ENCODE measurements around the gene ATP2B2. TPM values are rescaled to one million over a fixed set of nuclear protein-coding genes. Genes with fewer than 3 reads are reported as not detected.

Gene ATP2B2
- polyA plus RNA-seq, 1 donor, result 6.6 TPM

DNA sequence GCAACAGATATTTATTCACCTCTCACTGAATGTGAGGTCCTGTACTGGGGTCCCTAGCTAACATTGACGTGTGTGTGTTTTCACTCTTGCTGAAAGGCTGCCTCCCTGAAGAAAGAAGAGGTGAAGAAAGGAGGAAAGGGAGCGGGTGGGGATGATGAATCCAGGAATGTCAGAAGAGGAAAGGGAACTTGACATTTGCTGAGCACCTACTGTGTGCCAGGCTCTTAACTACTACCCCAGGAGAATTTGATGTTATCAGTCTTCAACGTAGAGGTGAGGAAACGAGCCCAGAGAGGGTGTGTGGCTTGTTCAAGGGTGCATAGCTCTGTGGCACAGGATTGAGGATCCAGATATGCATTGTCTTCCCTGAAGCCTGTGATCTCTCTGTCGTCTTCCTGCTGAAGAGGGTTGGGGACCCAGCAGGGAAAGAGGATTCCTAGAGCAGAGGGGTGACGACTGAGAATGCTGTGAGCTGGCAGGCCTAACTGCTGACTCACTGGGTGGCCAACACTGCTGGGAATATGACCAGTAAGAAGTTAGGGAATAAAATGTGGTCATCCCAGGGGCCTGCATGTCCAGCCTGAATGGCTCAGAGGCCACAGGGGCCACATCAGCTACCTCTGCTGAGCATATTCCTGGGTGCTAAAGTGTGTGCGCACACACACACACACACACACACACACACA is 6.6 kb upstream of the ATP2B2 start:
- DNase-seq (ENCODE audit: low read depth), result no peak

DNA sequence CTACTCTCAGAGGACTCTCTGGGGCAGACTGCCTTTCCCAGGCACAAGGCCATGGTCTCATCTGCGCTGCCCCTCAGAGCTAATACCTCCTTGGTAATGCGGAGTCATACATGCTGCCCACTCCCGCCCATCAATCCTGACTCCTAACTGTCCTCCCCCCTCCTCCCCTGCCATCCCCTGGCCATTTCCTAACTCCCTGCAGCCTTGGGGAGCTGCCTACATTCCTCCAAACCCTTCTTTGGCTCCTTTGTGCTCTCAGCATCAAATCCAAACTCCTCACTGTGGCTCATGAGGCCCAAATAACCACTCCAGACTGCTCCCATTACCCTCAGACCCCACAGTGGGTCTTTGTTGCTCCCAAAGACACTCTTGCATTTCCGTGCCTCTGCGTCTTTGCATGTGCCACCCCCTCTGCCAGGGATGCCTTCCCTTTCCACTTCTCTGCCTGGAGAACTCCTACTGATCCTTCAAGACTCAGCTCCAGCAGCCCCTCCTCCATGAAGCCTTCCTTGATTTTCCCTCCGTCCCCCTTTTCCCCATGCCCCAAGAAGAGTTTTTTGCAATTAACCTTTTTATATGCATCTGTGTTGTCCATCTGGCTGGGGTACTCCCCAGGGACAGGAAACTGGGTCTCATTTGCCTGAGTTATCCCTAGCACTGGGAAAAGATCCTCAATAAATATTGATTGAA is 5.5 kb upstream of the ATP2B2 start:
- no peak for DNase-seq (ENCODE audit: low read depth)

DNA sequence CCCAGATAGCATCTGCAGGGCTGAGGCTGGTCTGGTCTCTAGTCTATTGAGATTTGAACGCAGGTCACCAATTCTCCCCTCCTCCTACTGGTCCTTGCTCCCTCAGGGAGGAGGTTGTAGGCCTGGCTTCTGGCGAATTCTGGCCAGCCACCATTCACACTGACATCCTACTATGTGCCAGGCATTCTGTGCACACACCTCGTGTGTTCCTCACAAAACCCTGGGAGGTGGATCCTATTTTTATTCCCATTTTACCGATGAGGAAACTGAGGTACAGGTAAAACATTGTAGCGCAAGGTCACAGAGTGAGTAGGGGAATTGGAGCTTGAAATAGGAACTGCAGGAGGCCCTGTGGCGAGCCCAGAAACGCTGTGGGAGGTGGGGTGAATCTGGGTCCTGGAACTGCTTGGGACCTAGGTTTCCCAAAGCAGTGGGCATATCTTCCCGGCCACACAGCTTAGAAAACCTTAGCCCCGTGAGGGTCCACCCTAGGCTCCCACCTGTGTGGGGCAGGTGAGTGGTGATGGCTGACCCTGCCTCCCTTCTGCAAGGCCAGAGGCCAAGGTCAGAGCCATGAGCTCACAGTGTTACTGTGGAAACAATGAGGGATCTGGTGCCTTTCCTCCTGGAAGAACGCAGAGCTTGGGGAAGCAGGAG is 4.8 kb upstream of the ATP2B2 start:
- no peak for DNase-seq (ENCODE audit: low read depth)

DNA sequence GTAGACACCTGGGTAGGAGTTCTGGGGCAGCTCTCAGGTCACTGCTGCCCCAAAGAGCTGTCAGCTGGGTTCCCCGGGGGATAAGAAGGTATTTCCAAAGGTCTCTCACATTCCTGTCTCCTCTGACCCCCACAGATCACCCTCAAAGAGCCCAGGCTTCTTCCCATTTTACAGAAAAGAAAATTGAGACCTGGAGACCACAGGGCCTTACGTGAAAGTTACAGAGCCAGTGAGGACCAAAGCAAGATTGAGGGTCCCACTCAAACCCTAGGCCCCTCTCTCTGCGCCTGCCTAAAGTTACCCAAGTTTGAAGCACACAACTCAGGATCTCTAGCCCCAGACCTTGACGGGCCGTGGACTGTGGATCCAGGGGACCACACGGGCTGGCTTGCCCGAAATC is 3.9 kb upstream of the ATP2B2 start:
- no peak for DNase-seq (ENCODE audit: low read depth)

DNA sequence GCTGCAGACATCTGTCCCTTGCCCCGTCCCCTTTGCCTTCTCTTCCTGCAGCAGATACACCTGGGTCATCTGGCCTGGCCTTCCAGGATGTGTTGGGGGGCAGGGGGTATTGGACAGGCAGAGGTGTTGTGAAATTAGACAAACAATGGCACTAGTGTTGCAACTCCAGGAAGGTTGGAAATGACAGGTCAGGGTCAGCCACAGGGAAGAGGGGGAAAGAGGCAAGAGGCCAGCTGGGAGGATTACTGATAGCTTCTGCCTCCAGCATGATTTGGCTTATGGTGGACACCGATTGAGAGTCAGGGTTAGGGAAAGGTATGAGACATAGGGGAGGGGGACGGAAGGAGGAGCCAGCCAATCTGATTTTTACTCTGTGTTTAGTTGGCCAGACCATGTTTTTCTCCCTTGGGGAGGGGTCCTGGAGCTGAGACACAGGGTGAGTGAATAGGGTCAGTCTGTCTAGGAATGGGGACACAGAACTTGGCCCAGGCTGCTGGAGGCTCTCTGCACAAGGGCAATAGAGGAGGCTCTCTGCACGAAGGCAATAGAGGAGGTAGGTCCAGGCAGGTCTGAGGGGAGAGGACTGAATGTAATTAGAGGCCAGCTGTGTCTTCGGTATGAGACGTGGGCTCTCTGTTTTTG is 3.4 kb upstream of the ATP2B2 start:
- DNase-seq (ENCODE audit: low read depth), result no peak

DNA sequence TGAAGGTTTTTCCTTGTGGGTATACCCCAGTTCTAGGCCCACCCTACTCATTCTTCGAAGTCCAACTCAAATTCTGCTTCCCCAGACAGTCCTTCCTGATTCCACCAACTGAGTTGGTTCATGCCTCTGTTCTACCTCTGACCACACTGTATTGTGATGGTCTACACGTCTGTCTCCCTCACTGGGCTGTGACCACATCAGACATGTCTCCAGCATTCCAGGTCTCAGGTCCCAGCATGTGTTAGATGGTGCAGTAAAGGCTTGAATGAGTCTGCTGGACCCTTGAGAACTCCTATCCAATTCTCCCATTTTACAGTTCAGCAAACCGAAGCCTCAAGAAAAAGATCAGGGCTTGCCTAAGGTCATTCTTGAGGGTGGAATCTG is 2.8 kb upstream of the ATP2B2 start:
- no peak for DNase-seq (ENCODE audit: low read depth)

DNA sequence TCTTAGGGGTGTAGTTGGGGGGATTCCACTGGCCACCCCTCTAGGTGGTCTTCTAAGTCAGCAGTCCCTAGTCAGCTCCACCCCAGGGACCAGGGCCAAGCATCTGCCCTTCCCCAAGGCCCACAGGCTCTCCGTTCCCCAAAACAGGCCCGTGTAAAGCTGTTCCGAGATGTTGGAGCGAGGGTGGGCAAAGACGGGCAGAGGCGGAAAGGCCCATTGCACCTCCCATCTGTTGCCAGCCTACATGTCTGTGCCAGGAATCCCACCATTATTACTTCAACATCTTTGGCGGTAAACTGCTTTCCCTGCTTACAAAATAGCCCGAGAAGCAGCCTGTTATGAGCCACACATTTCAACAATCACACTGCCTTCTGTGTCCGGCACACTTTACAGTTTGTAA is 1.9 kb upstream of the ATP2B2 start:
- no peak for DNase-seq (ENCODE audit: low read depth)

DNA sequence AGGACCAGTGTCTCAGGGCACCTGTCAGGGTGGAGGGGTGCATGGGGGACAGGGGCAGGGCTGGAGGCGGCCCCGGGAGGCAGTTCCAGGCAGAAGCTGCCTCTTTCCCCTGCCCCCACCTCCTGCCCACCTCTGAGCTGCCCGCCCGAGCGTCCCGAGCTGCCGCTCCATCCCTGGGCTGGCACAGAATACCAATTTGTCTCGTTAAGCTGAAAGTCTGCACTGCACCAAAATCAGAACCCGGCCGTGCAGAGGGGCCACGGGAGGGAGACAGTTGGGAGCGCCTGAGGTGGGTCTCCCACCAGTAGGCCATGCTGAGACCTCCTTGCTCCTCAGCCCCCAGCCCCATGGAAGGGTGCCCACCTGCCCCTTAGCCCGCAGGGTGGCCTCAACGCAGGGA is 1.3 kb upstream of the ATP2B2 start:
- DNase-seq (ENCODE audit: low read depth), result no peak

DNA sequence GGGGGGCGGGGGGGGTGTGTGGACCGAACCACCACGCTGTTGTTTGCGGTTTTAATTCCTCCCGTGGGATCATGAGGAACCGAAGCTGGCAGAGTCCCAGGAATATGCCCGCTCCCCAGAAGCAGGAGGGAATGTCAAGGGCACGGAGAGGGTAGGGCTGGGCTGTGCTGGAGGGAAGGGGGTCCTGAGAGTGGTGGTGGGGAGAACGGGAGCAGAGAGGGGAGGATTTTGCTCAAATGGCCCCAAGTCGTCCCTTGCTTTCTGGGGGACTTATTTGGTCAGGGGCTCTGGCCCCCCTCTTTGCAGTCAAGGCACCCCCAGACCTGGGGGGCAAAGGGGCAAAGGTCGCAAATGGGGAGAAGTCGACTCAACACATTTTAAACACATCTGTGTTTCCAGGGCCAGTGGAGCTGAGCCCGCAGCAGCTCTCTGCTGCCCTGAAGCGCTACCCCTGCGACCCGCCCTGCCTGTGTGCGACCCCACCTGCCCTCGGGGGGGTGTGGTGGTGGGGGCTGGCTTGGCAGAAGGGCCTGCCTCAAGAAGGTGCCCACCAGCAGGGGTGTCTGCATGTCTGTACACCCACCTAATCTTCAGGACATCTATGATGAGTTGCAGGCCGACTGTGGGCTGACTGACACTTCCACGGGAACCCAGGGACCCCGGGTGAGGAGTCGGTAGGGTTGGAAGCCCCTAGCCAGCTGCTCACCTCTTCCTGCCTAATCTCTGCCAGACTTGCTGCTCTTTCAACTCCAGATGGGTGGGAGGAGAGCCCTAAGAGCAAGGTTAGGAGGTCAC is 602 bp upstream of the ATP2B2 start:
- no peak for DNase-seq (ENCODE audit: low read depth)

DNA sequence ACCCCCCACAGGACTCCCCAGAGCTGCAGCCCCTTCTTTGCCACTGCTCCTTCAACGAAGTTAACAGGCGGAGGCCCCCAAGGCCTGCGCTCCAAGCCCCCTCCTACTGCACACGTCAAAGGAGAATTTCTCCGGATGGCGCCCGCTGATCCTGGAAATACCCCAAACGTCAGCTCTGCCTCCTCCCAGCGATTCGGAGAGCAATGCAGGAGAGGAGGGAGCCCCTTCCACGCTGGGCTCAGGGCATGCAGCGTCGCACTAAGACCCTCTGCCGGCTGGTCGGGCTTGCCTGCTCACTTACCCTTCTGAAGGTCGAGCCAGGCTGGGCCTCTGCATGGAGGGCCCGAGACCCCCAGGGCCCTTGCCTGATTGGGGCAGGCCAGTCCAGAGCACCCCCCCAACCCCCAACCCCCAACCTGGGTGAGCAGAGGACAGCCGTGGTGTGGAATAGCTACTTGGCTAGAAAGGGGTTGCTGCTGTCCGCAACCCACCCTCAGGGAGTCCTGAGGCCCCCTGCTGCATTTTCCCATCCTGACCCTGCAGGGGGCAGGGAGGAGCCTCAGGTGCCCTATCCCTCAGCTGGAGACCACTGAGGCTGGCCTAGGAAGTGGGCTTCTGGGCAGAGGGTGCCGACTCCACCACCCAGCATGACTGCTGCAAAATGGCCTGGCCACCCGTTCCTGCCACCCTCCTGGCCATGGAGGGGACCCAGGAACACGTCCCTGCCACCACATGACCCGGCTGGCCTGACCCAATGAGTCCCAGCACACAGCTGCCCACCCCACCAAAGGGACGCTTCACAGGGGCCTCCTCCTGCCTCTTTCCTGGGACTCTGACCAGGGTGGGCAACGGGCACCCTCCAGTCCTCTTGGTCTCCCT is 976 bp downstream of the ATP2B2 start:
- DNase-seq (ENCODE audit: low read depth), result no peak

DNA sequence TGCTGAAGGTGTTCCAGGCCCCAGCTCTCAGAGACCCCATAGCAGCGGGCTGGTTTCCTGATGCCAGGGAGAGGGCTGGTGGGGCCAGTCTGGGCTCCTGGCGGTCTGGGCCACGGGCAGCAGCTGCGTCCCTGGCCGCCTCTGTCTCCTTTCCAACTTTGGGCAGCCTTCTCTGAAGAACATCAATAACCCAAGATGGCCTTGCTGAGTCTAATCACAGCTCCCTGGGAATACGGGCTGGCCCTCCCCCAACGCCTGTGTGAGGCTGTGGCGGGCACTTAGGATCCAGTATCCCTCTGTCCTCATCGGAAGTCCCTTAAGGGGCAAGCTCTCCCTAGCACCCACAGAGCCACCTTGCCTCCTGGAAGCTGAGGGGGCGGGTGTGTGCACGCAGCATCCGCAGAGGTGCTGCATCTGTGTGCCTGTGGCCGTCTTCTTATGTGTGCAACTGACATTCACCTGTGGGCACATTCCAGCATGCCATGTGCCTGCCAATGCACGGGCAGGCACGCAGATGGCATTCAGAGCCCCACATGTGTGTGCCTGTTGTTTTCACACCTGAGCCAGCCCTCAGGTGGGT is 2.1 kb downstream of the ATP2B2 start:
- no peak for DNase-seq (ENCODE audit: low read depth)

DNA sequence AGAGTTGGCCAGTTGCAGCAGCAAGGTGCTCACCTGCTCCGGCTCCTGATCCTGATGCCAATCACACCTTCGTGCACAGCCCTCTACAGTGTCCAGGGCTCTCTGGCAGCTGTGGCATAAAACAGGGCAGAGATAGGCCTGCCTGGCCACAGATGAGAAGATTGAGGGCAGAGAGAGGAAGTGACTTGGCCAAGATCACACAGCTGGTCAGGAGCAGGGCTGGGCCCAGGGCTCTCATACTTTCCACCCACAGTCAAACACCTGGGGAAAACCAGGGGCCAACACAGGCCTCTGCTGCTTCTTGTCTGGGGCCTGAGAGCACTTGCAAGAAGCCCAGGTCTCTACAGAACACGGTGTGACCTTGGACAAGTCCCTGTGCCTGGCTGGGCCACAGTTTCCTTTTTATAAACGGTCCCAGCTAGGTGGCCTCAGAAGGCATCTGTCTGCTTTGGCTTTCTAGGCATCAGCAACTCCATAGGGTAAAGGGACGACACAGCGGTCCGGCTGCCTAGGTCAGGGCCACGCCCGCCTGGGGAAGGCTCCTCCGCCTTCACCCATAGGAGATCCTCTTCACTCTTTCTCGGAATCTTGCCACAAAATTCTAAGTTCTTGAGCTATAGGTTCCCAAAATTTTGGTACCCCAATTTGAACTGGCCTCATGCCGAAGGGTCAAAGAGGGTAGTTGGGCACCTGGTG is 3.1 kb downstream of the ATP2B2 start:
- DNase-seq (ENCODE audit: low read depth), result no peak

DNA sequence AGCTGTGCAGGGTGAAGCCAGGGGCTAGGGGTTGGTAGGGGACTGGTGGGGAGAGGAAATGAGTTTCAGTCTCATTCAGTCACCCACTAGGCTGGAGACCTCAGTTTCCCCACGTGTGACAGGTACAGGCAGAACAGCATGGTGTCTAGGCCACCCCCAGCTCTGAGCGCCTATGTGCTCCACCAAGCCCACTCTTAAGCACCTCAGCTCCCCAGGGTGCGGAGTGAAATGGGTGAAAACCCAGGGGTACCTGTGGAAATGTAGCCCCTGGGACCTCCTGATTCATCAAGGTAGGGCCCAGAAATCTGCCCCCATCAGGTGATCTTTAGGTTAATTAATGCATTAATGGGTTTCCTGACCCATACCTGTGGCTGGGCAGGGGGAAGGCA is 3.7 kb downstream of the ATP2B2 start:
- DNase-seq (ENCODE audit: low read depth), result no peak

DNA sequence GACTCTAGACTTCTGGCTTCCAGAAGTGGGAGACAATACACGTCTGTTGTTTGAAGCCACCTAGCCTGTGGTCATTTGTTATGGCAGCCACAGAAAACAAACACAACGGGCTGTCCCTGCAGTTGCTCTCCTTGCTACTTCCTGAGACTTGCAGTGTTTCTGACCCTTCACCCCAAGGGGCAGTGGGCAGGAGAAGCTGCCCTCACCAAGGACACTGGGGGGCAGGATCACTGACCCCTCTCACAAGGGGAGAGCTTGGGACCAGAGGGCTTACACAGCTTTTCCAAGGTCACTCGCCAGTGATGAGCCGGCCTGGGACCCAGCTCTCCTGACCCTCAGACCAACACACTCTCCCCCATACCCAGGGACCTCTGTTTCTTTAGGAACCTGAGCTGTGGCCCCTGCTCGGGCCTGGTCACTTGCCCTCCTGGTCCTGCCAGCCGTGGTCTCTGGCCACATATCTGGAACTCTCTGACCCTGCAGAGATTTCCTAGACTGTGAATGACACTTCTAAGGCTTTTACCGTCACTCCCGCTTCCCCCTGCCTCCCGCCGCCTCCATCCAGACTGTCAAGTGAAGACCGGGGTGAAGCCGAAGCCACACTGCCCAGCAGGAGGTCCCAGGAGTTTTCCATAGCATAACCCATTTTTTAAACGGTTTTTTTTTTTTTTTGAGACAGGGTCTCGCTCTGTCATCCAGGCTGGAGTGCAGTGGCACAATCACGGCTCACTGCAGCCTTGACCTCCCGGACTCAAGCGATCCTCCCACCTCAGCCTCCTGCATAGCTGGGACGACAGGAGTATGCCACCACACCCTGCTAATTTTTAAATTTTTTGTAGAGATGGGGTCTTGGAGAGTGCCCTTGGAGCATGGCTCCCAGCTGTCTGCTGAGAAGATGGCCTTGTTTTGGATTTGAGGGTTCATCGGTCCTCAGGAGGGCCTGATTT is 4.4 kb downstream of the ATP2B2 start:
- DNase-seq (ENCODE audit: low read depth), result no peak

DNA sequence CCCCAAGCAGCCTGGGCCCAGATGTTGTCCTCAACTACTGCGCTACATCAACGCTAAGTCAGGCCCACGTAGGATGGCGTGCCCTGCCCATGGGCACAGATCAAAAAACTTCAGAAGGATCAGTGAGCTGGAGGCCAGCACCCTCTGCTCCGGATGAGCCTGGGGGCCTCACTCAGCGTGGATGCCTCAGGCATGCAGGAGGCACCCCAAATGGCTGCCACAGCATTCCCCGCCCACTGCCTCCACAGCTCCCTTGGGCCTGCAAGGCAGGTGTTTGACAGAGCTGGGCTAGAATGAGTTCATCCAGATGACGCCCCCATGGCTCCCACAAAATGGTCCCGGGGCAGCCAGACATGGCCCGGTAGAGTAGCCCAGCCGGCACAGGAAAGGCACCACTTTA is 7.1 kb downstream of the ATP2B2 start:
- no peak for DNase-seq (ENCODE audit: low read depth)

DNA sequence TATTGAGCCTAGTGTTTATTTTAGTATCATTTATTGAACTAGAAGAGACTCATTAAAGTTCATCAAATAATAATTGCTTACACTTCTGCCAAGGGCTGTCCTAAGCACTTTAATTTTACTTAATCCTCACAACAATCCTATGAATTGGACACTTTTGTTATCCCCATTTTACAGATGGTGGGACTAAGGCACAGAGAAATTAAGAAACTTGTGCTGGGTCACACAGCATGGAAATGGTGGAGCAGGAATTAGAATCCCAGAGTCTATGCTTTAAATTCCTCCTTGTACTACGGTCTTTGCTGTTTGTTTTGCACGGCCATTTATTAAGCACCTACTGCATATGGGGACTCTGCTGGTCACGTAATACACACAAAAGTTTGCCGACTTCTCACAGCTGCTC is 7.9 kb downstream of the ATP2B2 start:
- no peak for DNase-seq (ENCODE audit: low read depth)

DNA sequence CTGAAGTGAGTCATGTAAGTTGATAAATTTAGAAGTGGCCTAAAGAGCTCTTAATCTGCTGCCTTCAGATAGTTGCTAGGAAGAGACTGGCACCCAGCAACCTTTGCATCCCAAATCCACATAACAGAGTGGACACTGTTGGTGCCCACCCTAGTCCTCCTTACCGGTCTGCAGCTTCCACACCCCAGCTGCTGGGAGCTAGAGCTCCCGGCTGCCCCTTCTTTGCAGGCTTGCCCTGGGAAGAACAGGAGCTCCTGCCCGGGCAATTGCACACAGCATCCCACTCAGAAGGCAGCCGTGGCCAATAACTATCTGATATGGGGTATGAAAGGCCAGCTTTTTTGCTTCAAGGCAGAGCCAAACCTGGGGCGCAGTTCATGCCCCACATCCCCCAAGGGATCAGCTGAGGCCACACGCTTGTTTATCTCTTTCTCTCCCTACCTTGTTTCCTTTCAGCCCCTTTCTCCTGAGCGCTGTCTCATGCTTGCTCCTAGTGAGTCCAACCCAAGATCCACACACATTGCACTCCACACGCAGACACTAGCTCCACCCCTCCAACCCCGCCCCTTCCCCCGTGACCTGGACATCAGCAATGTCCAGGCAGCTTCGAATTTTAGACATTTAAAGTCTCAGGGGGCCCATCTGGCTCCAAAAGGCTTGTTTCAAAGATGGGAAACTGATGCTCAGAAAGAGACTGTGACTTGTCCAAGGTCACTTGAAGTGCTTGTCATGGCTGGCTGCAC is 9.1 kb downstream of the ATP2B2 start:
- DNase-seq (ENCODE audit: low read depth), result no peak

DNA sequence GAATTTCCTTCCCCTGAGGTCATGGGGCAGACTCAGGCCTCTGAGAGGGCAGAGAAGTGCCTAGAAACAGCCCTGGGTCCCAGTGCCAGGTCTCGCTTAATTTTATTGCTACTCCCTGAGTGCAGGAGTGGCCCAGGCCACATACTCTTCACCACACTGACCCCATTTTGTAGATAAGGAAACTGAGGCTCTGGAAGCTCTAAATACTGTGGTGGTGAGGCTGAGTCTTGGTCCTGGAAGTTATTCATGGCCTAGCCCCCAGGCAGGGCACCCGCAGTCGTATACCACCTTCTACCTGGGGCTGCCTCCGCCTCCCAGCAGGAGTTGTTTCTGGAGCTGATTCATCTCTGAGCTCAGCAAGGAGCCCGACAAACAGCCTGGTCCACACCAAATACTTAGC is 9.8 kb downstream of the ATP2B2 start:
- no peak for DNase-seq (ENCODE audit: low read depth)
